Glutamatergic neuron (in vitro differentiated cells): ENCODE measurements around the gene RIPOR2. TPM values are rescaled to one million over a fixed set of nuclear protein-coding genes. Genes with fewer than 3 reads are reported as not detected.
"Not testable (repeated sequence)": the region's sequence is repeated elsewhere in the genome, so short reads cannot be mapped to it uniquely, and the experiment has no call there.

ENCODE experiments used
- DNase-seq: peaks from one replicate; pipeline ENCODE4 v3.0.0; 2022
- H3K27ac Mint-ChIP-seq: one replicate; pipeline ENCODE4 v1.8.0; 2020; ENCODE audit warnings: mild to moderate bottlenecking, mixed read lengths, inconsistent platforms; ENCODE audit not compliant: unreplicated experiment
- H3K27me3 Mint-ChIP-seq: one replicate; pipeline ENCODE4 v1.8.0; 2020; ENCODE audit warnings: mild to moderate bottlenecking, moderate library complexity, mixed read lengths, inconsistent platforms; ENCODE audit not compliant: unreplicated experiment
- H3K36me3 Mint-ChIP-seq: one replicate; pipeline ENCODE4 v1.8.0; 2020; ENCODE audit warnings: mild to moderate bottlenecking, mixed read lengths, inconsistent platforms; ENCODE audit not compliant: unreplicated experiment
- H3K4me1 Mint-ChIP-seq: one replicate; pipeline ENCODE4 v1.8.0; 2020; ENCODE audit warnings: mild to moderate bottlenecking, low read depth, mixed read lengths, inconsistent platforms; ENCODE audit not compliant: unreplicated experiment
- H3K4me3 Mint-ChIP-seq: one replicate; pipeline ENCODE4 v1.8.0; 2020; ENCODE audit warnings: mild to moderate bottlenecking, mixed read lengths, inconsistent platforms; ENCODE audit not compliant: unreplicated experiment
- H3K9me3 Mint-ChIP-seq: one replicate; pipeline ENCODE4 v1.8.0; 2020; ENCODE audit warnings: mild to moderate bottlenecking, moderate library complexity, mixed read lengths, inconsistent platforms; ENCODE audit not compliant: unreplicated experiment
- total RNA-seq: library from RNA; stranded (reverse); fragmentation: NEBNext Ultra II Directional; extraction: Animal tissue kit (Norgen Biotek cat#: 25700); gene quantifications from one replicate; pipeline ENCODE4 v1.2.1, GENCODE V29; 2021; ENCODE audit not compliant: unreplicated experiment
- TF ChIP-seq, protein P1 (sequence below): fragments of 200-600 bp; sonication (generic); IDR thresholded peaks from one replicate; pipeline ENCODE4 v1.5.0; 2021; ENCODE audit not compliant: partially characterized antibody, unreplicated experiment

Gene RIPOR2
- total RNA-seq, 1 donor from 2014 or later, result 82.2 TPM

DNA sequence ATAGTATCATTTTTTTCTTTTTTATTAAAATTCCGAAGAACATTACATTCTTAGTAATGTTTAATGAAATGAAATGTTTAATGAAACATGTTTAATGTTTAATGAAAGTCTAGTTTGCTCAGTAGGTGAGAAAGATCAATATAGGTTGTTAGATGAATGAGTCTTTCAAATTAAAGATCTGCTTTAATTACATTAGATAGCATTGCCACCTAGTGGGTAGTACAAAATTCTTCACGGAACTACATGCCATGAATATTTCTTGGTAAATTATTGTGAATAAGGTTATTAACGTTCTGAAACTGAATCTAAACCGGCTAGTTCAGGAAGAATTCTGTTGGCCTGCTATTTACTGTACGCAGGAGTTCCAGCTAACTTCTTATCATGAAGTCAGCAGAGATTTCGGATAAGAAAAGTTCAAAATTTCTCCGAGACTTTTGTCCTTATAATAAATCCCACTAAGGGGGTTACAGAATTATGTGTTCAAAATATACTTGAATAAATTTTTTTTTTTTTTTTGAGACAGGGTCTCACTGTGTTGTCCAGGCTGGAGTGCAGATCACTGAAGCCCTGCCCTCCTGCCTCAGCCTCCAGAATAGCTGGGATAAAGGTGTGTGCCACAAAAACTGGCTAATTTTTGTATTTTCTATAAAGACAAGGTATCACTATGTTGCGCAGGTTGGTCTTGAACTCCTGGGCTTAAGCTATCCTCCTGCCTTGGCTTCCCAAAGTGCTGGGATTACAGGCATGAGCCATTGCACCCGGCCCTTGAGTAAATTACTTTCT is 168.9 kb downstream of the RIPOR2 start:
- H3K9me3 Mint-ChIP-seq, result no peaks in the 10 kb centered on the region
- DNase-seq, result no peak
- H3K36me3 Mint-ChIP-seq, result no peaks in the 10 kb centered on the region
- H3K27ac Mint-ChIP-seq, result no peak overlapping the region
- H3K4me1 Mint-ChIP-seq, result no peaks in the 10 kb centered on the region
- TF ChIP-seq, protein P1, sequence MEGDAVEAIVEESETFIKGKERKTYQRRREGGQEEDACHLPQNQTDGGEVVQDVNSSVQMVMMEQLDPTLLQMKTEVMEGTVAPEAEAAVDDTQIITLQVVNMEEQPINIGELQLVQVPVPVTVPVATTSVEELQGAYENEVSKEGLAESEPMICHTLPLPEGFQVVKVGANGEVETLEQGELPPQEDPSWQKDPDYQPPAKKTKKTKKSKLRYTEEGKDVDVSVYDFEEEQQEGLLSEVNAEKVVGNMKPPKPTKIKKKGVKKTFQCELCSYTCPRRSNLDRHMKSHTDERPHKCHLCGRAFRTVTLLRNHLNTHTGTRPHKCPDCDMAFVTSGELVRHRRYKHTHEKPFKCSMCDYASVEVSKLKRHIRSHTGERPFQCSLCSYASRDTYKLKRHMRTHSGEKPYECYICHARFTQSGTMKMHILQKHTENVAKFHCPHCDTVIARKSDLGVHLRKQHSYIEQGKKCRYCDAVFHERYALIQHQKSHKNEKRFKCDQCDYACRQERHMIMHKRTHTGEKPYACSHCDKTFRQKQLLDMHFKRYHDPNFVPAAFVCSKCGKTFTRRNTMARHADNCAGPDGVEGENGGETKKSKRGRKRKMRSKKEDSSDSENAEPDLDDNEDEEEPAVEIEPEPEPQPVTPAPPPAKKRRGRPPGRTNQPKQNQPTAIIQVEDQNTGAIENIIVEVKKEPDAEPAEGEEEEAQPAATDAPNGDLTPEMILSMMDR, result no peak
- H3K4me3 Mint-ChIP-seq, result no peak overlapping the region
- no peaks in the 10 kb centered on the region for H3K27me3 Mint-ChIP-seq

DNA sequence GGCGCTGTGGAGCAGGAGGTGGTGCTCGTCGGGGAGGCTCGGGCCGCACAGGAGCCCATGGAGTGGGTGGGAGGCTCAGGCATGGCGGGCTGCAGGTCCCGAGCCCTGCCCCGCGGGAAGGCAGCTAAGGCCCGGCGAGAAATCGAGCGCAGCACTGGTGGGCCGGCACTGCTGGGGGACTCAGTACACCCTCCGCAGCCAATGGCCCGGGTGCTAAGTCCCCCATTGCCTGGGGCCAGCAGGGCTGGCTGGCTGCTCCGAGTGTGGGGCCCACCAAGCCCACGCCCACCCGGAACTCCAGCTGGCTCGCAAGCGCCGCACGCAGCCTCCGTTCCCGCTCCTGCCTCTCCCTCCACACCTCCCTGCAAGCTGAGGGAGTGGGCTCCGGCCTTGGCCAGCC is 169.8 kb downstream of the RIPOR2 start:
- H3K4me1 Mint-ChIP-seq, H3K4me3 Mint-ChIP-seq, DNase-seq, H3K36me3 Mint-ChIP-seq, H3K27me3 Mint-ChIP-seq, H3K9me3 Mint-ChIP-seq, H3K27ac Mint-ChIP-seq: not testable (repeated sequence)

DNA sequence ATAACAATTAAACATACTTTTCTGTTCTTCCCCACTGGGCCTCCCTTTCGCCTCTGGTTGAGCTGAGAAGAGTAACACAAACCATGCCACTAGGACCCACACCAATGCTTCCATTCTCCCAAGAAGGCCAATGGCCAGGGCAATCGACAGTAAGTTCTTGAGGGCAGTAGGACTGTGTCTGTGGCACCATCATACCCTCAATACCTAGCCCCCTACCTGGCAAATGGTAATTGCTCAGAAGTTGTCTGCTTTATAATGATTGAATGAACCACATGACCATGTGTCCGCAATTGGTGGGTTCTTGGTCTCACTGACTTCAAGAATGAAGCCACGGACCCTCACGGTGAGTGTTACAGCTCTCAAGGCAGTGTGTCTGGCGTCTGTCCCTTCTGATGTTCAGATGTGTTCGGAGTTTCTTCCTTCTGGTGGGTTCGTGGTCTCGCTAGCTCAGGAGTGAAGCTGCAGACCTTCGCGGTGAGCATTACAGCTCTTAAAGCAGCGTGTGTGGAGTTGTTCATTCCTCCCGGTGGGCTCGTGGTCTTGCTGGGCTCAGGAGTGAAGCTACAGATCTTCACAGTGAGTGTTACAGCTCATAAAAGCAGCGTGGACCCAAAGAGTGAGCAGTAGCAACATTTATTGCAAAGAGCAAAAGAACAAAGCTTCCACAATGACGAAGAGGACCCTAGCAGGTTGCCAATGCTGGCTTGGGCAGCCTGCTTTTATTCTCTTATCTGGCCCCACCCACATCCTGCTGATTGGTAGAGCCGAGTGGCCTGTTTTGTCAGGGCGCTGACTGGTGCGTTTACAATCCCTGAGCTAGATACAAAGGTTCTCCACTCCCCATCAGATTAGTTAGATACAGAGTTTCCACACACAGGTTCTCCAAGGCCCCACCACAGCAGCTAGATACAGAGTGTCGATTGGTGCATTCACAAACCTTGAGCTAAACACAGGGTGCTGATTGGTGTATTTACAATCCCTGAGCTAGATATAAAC is 170.6 kb downstream of the RIPOR2 start:
- not testable (repeated sequence) for DNase-seq, H3K4me1 Mint-ChIP-seq, H3K9me3 Mint-ChIP-seq, H3K27ac Mint-ChIP-seq, H3K4me3 Mint-ChIP-seq, H3K27me3 Mint-ChIP-seq, H3K36me3 Mint-ChIP-seq

- DNase-seq, result no peak
- no peak overlapping the region for H3K27ac Mint-ChIP-seq
- no peaks in the 10 kb centered on the region for H3K9me3 Mint-ChIP-seq
These were observed 172.2 kb downstream of the RIPOR2 start for GRCh38 chr6:24763578-24763977.

GRCh38 chr6:24761851-24762250 is 173.9 kb downstream of the RIPOR2 start:
- Mint-ChIP-seq H3K9me3 (no peaks in the 10 kb centered on the region), H3K27ac (no peak overlapping the region), H3K27me3 (peaks cover 2% of the 10 kb centered on the region), H3K4me1 (no peaks in the 10 kb centered on the region), H3K36me3 (no peaks in the 10 kb centered on the region), H3K4me3 (no peak overlapping the region)
- TF ChIP-seq, protein P1, result no peak
- no peak for DNase-seq

More at GRCh38 chr6:24763578-24763977, 172.2 kb downstream of the RIPOR2 start:
- Mint-ChIP-seq H3K36me3 (no peaks in the 10 kb centered on the region), H3K27me3 (peaks cover 2% of the 10 kb centered on the region), H3K4me3 (no peak overlapping the region), H3K4me1 (no peaks in the 10 kb centered on the region)
- TF ChIP-seq, protein P1, result no peak
